HUDEP-2 (cell line): ENCODE results near the gene EIF1.
"Not testable (repeated sequence)": the region's sequence is repeated elsewhere in the genome, so short reads cannot be mapped to it uniquely, and the experiment has no call there.

Experiments used
- DNase-seq, 76 experiments: peaks; one replicate each; lab custom pipeline; 2025; ENCODE audit not compliant: unreplicated experiment in 76 of 76; lab: John Stamatoyannopoulos, UW

The EIF1 gene

DNA sequence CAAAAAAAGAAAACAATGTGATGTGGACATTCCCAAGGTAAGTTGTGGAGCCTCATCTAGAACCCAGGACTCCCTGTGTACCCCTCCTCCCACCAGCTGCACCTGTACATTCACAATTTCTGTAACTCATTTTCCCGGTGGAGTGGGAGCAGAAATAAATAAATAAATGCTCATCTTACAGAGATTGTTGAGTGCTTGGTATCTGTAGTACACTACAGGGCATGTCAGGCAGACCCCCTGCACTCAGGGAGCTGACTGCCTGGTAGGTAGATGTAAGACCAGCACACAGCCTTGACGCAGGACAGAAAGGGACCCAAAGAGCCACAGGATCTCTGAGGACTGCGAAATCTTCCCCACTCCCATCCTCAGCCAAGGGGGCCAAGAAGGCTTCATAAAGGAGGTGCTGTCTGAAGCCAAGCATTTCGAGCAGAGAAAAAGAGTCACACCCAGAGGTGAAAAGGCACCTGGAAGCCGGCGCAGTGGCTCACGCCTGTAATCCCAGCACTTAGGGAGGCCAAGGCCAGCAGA, 6.5 kb downstream of the EIF1 start:
- DNase-seq: no peak

DNA sequence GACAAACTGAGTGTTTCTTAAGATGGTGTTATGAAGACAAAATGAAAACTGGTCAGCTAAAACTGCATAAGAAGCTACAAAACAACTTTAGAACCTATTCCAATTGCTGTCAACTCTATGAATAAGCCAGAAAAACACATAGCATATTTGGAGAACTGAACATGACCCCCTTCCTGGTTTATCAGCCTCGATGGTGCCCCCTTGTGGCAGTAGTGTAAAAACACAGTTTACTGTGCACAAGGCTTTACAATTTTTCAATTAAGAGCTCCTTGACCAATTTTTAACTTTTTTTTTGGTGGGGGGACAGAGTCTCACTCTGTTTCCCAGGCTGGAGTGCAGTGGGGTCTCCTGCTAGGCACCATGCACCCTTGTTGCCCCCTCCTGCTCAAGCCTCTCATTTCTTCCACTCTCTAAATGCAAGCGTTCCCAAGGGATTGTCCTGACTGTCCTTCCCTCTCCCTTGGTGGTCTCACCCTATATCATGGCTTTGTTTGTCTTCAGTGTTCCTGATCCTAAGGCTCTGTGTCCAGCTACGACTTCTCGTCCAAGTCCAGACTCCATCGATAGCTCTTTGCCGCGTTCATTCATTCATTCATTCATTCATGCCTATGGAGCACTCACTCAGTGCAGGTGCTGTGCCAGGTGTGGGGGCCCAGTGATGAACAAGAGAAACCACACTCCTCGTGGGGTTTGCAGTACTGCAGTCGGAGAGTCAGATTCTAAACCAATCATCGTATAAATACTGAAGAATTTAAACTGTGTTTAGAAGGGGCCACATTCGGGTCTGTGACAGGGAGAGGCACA, 7.5 kb downstream of the EIF1 start:
- DNase-seq: peak in 54 of 76 experiments; percentile 7 to 72 (median 51)

DNA sequence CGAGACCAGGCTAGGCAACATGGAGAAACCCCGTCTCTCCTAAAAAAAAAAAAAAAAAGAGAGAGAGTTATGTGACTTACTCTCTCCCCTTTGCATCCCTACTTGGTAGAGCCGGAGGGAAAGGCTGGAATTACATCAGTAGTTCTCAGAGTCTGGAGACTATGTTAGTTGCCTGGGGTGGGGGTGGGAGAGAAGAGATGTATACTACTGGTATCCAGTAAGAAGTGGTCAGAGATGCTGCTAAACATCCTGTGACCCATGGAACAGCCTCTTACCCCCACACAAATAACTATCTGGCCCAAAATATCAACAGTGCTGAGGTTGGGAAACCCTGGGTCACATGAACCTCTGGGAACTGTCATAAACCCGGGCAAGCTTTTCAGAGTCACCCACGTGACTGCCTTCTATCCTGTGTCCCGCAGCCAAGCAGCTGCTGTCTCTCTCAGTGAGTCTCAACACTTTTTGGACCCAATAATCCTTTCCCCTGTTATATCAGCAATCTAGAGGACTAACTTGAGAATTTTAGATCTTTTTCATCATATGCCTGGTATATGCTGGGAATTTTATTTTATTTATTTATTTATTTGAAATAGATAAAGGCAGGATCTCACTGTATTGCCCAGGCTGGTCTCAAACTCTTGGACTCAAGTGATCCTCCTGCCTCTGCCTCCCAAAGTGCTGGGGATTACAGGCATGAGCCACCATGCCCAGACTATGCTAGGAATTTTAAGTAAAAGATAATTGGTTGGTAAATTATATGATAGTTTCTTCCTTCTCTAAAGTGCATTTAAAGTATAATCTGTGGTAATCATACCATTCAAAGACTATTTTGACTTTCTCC, 8.7 kb downstream of the EIF1 start:
- peak in 16 of 76 experiments; percentile 6 to 68 (median 26) for DNase-seq

DNA sequence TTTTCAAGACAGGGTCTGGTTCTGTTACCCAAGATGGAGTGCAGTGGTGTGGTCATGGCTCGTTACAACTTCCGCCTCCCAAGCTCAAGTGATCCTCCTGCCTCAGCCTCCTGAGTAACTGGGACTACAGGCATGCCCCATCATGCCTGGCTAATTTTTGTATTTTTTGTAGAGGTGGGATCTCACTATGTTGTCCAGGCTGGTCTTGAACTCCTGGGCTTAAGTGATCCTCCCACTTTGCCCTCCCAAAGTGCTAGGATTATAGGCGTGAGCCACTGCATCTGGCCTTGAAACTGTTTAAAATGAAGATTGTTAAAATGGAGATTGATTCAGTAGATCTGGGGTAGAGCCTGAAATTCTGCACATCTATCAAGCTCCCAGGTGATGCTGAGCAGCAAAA, 12.2 kb downstream of the EIF1 start:
- not testable (repeated sequence) for DNase-seq

DNA sequence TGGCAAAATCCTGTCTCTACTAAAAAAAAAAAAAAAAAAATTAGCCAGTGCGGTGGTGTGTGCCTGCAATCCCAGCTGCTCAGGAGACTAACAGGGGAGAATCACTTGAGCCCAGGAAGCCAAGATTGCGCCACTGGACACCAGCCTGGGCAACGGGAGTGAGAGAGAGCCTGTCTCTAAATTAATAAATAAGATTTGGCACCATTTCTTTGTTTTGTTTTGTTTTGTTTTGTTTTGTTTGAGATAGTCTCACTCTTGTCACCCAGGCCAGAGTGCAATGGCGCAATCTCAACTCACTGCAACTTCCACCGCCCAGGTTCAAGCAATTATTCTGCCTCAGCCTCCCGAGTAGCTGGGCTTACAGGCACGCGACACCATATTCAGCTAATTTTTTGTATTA, 14.0 kb downstream of the EIF1 start:
- DNase-seq: no peak

DNA sequence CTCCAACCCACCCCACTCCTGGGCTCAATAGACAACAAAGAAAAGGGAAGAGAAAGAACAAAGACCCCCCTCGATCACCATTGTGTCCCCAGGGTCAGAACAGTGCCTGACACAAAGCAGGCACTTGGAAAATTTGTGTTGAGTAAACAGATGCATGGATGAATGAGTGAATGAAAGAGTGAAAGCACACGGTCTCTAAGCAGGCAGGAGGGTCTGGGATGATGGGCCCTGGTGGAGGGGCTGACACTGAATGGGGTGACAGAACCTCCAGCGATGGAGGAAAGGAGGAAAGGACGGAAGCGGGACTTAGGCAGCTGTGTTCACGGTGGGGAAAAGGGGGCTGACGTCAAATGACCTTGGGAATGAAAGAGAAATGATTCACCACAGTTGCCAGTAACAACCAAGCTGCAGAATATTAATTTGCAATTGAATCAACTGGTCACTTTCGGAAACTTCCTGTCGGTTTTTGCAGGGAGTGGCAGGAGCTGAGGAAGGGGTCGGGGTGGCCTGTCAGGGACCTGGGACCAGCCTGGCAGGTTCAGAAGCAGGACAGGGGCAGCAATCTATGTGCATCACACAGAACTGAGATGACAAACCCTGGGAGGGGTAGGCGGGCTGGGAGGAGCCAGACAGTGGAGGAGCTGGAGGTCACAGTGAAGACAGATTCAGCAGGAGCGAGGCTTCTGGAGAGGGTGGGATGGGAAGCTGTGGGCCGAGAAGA, 16.7 kb downstream of the EIF1 start:
- DNase-seq: no peak

DNA sequence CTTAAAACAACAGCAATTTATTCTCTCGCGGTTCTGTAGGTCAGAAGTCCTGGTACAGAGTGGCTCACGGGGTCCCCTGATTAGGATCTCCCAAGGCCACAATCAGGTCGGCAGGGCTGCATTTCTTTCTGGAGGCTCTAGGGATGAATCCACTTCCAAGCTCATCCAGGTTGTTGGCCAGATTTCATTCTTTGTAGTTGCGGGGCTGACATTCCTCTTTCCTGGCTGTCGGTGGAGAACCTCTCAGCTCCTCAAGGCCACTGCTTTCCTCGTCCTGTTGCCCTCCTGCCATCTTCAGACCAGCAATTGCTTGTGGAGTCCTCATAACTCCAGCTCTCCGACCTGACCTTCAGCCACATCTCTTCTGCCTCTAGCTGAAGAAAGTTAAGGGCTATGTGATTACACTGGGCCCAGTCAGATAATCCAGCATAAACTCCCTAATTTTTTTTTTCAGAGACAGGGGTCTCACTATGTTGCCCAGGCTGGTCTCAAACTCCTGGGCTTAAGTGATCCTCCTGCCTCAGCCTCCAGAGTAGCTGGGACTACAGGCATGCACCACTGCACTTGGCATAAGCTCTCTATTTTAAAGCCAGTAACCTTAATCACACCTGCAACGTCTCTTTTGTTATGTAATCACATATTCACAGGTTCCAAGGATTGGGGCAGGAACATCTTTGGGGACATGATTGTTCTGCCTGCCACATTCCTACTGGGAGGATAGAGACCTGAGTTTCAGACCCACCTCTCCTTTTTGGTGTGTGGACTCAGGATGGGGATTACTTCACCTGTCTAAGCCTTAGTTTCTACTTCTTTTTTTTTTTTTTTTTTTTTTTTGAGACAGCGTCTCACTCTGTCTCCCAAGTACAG, 19.4 kb downstream of the EIF1 start:
- no peak for DNase-seq

DNA sequence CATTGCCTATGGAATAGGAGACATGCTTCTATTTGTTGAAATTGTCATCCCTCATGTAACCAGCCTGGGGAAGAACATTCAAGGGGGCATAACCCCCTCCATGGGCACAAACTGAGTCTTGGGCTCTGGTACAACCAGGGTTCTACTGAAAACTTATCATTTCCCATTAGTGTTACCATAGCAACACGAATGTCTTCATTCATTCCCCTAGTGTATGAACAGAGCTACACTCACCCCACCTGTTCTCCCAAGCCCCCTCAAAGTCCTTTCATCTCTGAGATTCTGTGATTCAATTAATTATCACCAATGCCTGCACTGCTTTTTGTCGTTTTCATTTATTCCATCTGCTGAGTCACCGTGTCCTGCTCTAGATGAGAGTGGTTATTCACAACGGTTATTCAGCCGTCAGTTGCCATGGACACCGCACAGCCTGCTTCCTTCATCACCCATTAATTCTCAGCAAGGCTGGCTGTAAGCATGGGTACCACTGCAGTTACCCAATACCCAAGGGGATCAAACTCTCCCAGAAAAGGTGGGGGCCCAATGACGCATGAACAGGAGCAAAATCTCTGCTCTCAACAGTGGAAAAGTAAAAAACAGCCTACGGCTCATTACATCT, 21.9 kb downstream of the EIF1 start:
- DNase-seq: no peak

DNA sequence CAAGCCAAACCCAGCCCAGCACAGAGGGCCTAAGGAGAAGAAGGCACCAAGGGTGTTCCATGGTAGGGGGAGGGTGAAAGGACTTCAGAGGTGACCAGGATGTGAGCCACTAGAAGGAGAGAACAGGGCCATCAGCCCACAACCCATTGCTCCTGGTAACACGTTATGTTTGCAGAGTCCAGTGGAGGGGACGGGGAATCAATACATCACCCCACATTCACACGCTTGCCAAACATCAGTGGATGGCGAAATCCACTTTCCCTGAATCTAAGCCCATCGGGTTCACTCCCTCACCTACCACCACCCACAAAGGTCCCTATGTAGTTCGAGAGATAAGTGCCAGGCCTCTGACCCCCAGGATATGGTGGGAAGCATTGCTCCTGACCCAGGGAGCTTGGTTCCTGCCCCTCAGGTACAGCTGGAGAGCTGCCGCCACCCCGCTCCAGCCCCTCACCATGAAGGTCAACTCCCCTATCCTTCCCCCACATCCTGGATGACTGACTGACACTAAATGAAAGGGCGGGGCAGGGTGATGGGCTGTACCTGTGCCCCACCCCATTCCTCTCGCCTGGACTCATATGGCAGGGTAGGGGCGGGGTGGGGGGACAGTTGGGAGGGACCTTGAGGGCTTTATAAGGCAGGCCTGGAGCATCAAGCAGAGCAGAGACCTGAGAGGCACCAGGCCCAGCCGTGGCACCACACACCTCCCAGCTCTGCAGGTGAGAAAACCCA, 23.1 kb downstream of the EIF1 start, which contains the start of gene GAST:
Gene GAST, plus strand, starts transcription at position 663 of the 732 bp plus-strand sequence. CDS start 3,106 bp downstream, outside the sequence.
- no peak for DNase-seq

DNA sequence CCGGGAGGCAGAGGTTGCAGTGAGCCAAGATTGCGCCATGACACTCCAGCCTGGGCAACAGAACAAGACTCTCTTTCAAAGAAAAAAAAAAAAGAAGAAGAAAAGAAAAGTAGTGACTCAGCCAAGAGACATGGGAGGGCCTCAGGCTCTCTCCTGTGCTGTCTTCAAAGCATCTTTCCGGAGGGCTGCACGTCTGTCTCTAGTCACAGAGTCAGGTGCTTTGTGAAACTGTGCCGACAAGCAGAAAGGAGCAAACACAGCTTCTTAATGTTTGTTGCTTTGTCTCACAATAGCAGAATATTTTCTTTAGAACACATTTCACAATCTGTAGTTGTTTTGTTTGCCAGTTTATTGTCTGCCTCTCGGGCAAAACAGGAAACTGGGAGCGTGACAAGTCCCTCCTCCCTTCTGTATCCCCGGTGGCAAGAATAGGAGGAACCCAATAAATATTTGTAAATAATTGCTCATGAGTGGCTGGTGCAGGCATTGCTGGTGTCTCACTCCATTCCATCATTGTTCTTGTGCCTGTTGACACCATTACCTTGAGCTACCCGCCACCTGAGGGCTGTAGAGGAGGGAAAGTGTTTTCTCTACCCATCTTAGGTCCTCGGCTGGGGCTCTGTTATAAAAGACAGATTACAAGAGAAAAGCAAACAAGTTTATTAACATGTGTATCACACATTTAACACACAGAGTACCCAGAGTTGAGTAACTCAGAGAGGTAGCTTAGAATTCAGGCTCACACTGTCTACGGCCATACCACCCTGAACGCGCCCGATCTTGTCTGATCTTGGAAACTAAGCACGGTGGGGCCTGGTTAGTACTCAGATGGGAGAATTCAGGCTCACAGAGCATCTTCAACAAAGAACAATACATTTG, 29.0 kb downstream of the EIF1 start:
- no peak for DNase-seq

DNA sequence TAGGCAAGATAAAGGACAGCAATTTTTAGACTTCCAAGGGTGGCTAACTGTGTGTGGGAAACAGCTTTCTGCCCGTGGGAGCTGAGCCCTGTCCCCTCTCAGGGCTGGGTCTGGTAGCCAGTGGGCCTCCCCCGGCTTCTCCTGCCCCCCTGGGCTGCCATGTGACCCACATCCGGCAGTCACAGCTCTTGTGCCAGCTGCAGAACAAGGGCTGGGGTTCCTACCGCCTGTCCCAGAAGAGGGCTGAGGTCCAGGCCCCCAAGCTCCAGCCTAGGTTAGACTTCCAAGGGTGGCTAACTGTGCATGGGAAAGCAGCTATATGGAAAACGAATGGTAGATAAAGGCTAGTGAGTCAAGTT, 29.6 kb downstream of the EIF1 start:
- no peak for DNase-seq

DNA sequence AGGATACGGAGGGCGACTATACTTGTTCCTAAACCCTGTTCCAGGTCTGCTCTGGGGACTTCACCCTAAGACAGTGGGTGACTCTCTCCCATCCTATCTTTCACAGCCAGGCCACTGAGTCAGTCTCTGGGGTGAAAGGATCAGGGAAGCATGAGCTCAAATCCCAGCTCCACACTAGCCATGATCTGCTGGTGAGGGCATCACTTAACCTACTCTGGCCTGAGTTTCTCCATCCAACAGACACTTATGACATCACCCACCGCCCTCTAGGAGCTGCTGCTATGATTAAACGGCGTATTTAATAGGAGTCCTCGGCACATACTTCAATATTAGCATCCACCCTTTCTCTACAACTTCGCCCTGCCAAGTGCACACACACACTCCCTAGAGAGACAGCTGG, 33.5 kb downstream of the EIF1 start:
- no peak for DNase-seq

DNA sequence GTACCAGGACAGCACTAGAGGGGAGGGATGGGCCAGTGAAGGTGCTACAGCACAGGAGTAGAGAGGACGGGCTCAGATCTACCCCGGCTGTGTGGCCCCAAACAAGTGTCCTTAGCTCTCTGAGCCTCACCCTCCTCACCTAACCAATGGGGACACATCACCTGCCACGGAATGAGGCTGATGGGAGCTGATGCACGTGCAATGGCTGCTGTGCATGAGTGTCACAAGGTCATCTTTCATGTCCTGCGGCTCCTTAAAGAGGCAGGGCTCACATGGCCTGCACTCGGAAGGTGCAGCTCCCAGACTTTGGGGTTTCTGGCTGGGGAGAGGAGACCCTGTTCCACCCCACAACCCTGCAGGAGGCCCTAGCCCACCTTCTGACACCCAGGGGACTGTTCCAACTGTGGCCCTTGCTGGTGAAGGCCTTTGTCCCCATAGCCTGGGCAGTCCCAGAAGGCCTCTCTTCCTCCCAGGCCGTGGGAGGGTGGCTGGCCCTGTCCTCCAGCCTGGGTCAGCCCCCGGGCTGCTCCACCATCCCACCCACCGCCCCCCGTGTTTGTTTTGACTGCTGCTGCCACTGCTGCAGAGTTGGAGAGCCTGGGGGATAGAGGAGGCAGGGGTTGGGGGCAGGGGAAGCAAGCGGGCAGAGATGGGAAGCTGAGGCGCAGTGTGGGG, 35.3 kb downstream of the EIF1 start:
- no peak for DNase-seq

DNA sequence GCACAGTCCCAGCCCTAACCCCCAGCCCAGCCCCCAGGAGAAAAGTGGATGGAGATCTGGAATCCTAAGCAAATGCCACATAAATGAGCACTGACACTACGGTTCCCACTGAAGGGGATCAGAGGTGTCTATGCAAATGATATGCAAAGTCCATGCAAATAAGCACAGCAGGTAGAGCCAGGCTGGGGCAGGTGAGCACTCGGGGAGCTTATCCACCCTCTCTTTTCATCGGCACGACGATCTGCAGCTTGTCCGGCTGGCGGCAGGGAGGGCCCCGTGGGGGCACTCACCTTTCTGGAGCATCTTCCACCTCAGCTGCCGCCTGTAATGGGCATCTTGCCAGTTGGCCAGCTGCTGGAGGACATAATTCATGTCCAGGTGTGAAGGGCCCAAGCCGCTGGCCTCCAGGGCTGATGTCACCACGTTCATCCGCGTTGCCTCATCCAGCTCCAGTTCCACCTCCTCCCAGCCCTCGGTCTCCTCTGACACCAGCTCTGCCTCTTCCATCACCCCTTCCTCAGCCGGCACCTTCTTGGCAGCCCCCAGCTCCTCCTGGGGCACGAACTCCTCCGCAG, 35.9 kb downstream of the EIF1 start:
- DNase-seq: no peak

DNA sequence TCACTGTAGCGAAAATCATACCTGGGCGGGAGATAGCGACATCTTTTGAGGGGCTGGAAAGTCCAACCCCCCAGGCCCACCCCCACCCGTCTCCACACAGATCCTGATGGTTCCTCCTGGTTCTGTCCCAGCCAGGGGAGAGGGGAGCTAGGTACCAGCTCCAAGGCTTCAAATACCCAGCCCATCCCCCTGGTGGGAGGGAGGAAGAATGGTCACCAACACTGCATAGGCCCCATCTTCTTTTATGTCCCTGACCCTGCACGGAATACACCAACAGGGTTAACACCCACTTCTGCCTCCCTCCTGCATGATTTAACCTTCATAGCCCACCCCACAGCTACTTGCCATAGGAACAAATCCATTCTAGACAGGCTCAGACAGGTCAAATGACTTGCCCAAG, 36.4 kb downstream of the EIF1 start:
- no peak for DNase-seq

DNA sequence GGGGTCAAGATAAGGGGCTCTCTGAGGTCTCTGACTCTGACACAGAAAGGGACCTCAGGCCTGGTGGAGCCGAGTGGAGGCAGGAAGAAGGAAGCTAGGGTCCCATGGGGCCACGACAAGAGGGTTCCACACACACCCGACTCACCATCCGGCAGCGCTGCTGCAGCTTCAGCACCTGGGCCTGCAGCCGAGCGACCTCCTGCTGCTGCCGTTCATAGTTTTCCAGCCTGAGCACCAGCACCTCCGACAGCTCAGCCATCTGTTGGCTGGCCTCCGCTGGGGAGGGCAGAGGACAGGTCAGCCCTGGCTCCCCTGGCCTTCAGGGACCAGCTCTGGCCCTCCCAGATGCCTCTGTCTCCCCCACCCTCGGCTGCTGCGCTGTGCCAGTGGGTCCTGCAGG, 39.4 kb downstream of the EIF1 start:
- no peak for DNase-seq

DNA sequence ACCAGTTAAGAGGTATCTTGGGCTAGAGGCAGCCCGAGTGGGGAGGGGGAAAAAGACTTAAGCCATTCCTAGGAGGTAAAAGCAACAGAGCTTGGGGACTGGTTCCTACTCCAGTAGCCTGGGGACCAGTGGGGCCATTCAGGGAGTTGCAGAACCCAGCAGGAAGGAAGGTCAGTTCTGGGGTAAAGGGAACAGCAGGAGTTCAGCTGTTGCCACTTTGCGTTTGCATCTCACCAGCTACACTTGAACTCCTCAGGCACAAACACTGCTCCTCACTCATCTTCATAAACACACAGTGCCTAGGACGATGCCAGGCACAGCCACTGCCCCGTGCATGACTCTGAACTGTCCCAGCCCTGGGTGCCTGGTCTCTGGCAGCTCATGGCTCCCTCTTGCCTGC, 41.8 kb downstream of the EIF1 start:
- no peak for DNase-seq
